Measurements from ENCODE around the gene CD93. TPM values are rescaled to one million over a fixed set of nuclear protein-coding genes. Genes with fewer than 3 reads are reported as not detected.

Gene CD93
- total RNA-seq, 1 experiment from 2014 or later, result not detected

- Mint-ChIP-seq H3K4me3 (ENCODE audit: unreplicated experiment) (no peak overlapping the region), H3K27me3 (ENCODE audit: insufficient read depth, unreplicated experiment) (no peaks in the 10 kb centered on the region), H3K36me3 (ENCODE audit: insufficient read depth, unreplicated experiment) (no peaks in the 10 kb centered on the region), H3K27ac (ENCODE audit: unreplicated experiment) (no peak overlapping the region), H3K9me3 (ENCODE audit: unreplicated experiment) (no peaks in the 10 kb centered on the region), H3K4me1 (ENCODE audit: low read depth, unreplicated experiment) (peaks cover 6% of the 10 kb centered on the region)
- POLR2A ChIA-PET, result no interaction called here
- Histone ChIP-seq H3K9me3 (no peaks in the 10 kb centered on the region), H3K36me3 (ENCODE audit: control insufficient read depth, insufficient read depth, low read length) (no peaks in the 10 kb centered on the region), H3K27me3 (replicated peaks; ENCODE audit: control insufficient read depth, insufficient read depth, low read length) (no peaks in the 10 kb centered on the region), H3K4me3 (ENCODE audit: low read depth, low read length) (no peak overlapping the region), H3K4me1 (peaks cover 15% of the 10 kb centered on the region; the same call in 1 of the 2 replicates)
- intact Hi-C loops (cut with micrococcal nuclease; ENCODE audit: unreplicated experiment), result no loop called here
- no TSS peak for BruUV-seq (replicated peaks)
- no peak for TF ChIP-seq CTCF (IDR thresholded peaks at IDR 0.05; ENCODE audit: insufficient read depth in 1 of 2, low read depth in 1 of 2, low read length in 1 of 2, severe bottlenecking in 1 of 2, unreplicated experiment in 1 of 2)
- DNase-seq, result peak in 1 of 2 experiments; percentile 17
- CTCF ChIA-PET, result no interaction called here
These were observed 36.2 kb upstream of the CD93 start for GRCh38 chr20:23122321-23122720.

GRCh38 chr20:23121751-23122320, 35.7 kb upstream of the CD93 start:
- intact Hi-C loops (cut with micrococcal nuclease; ENCODE audit: unreplicated experiment), result no loop called here
- no peaks in the 10 kb centered on the region for H3K9me3 Mint-ChIP-seq (ENCODE audit: unreplicated experiment)
- Histone ChIP-seq H3K27me3 (replicated peaks; ENCODE audit: control insufficient read depth, insufficient read depth, low read length) (no peaks in the 10 kb centered on the region), H3K4me1 (peaks cover 15% of the 10 kb centered on the region; the same call in 1 of the 2 replicates), H3K4me3 (ENCODE audit: low read depth, low read length) (no peak overlapping the region), H3K36me3 (ENCODE audit: control insufficient read depth, insufficient read depth, low read length) (no peaks in the 10 kb centered on the region), H3K9me3 (no peaks in the 10 kb centered on the region)
- peaks cover 6% of the 10 kb centered on the region for H3K4me1 Mint-ChIP-seq (ENCODE audit: low read depth, unreplicated experiment)
- no peaks in the 10 kb centered on the region for H3K27me3 Mint-ChIP-seq (ENCODE audit: insufficient read depth, unreplicated experiment)
- BruUV-seq (replicated peaks), result no TSS peak
- no peak overlapping the region for H3K27ac Mint-ChIP-seq (ENCODE audit: unreplicated experiment)
- no peak overlapping the region for H3K4me3 Mint-ChIP-seq (ENCODE audit: unreplicated experiment)
- no peak for TF ChIP-seq CTCF (IDR thresholded peaks at IDR 0.05; ENCODE audit: insufficient read depth in 1 of 2, low read depth in 1 of 2, low read length in 1 of 2, severe bottlenecking in 1 of 2, unreplicated experiment in 1 of 2)
- H3K36me3 Mint-ChIP-seq (ENCODE audit: insufficient read depth, unreplicated experiment), result no peaks in the 10 kb centered on the region
- no peak for DNase-seq
- ChIA-PET POLR2A (no interaction called here), CTCF (interaction anchor here (0.6 to 0.7 kb wide), 2 partner anchors 33 to 211 kb away, joined by 3 read pairs; no protein-coding TSS in a partner anchor)

- intact Hi-C loops (cut with micrococcal nuclease; ENCODE audit: unreplicated experiment), result no loop called here
- Mint-ChIP-seq H3K27ac (ENCODE audit: unreplicated experiment) (no peak overlapping the region), H3K4me3 (ENCODE audit: unreplicated experiment) (no peak overlapping the region), H3K27me3 (ENCODE audit: insufficient read depth, unreplicated experiment) (no peaks in the 10 kb centered on the region), H3K9me3 (ENCODE audit: unreplicated experiment) (no peaks in the 10 kb centered on the region), H3K36me3 (ENCODE audit: insufficient read depth, unreplicated experiment) (no peaks in the 10 kb centered on the region), H3K4me1 (ENCODE audit: low read depth, unreplicated experiment) (peaks cover 6% of the 10 kb centered on the region)
- ChIA-PET CTCF (interaction anchor here (0.6 to 0.7 kb wide), 2 partner anchors 33 to 211 kb away, joined by 3 read pairs; no protein-coding TSS in a partner anchor), POLR2A (no interaction called here)
- peak in 1 of 2 experiments; percentile 16 for DNase-seq
- TF ChIP-seq CTCF (IDR thresholded peaks at IDR 0.05; ENCODE audit: insufficient read depth in 1 of 2, low read depth in 1 of 2, low read length in 1 of 2, severe bottlenecking in 1 of 2, unreplicated experiment in 1 of 2), result no peak
- H3K36me3 ChIP-seq (ENCODE audit: control insufficient read depth, insufficient read depth, low read length), result no peaks in the 10 kb centered on the region
- no peaks in the 10 kb centered on the region for H3K9me3 ChIP-seq
- BruUV-seq (replicated peaks), result no TSS peak
- no peaks in the 10 kb centered on the region for H3K27me3 ChIP-seq (replicated peaks; ENCODE audit: control insufficient read depth, insufficient read depth, low read length)
- H3K4me1 ChIP-seq, result peaks cover 15% of the 10 kb centered on the region; the same call in 1 of the 2 replicates
- H3K4me3 ChIP-seq (ENCODE audit: low read depth, low read length), result no peak overlapping the region
These were observed 35.0 kb upstream of the CD93 start for GRCh38 chr20:23120936-23121750.

All from Caco-2 (cell line).